ENCODE data around the gene MCRS1.
"Not testable (repeated sequence)": the region's sequence is repeated elsewhere in the genome, so short reads cannot be mapped to it uniquely, and the experiment has no call there.

The MCRS1 gene

GRCh38 chr12:49515266-49515665 is 52.7 kb downstream of the MCRS1 start:
- no peak for DNase-seq (ENCODE audit: low read depth, low spot score)

DNA sequence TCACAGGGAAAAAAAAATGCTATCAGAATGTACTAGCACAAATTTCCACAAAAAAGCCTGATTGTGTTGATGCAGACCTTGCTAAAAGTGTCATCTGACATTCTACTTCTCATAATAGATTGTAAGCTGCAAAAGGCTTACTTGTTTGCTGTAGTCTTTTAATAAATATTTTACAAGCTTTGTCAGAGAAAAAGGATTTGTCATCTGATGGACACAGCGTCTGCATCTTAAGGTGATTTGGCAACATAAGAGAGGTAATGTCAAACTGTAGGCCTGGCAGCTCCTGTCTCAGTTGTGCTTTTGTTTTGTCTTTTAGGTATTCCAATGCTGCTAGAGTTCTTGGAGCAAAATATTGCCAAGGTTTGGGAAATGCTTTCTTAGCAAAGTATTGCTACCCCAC is 55.4 kb downstream of the MCRS1 start:
- DNase-seq (ENCODE audit: low read depth, low spot score): no peak

GRCh38 chr12:49511410-49511809 is 56.5 kb downstream of the MCRS1 start:
- DNase-seq (ENCODE audit: low read depth, low spot score): no peak

DNA sequence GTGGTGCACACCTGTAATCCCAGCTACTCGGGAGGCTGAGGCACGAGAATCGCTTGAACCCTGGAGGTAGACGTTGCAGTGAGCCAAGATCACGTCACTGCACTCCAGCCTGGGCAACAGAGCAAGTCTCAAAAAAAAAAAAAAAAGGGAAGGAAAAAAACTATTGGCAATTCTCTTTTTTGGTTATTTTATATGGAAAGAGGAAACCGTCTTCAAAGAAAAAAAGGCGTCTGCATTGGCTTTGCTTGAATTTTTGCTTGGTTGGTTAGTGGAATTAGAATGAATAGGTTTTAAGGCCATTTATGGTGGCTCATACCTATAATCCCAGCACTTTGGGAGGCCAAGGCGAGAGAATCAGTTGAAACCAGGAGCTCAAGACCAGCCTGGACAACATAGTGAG is 58.3 kb downstream of the MCRS1 start:
- DNase-seq (ENCODE audit: low read depth, low spot score): not testable (repeated sequence)
